Neural cell (in vitro differentiated cells): ENCODE results near the gene HDHD3. TPM values are rescaled to one million over a fixed set of nuclear protein-coding genes. Genes with fewer than 3 reads are reported as not detected.
"Not testable (repeated sequence)": the region's sequence is repeated elsewhere in the genome, so short reads cannot be mapped to it uniquely, and the experiment has no call there.

ENCODE experiments used
- H2AFZ ChIP-seq: fragments of 200-600, 300-800 bp; sonication (generic), shearing (Covaris generic); 2 replicates; pipeline ENCODE4 v1.6.0; 2014; ENCODE audit warnings: low read depth, mild to moderate bottlenecking, antibody characterized with exemption, low read length, moderate library complexity
- H3F3A ChIP-seq: fragments of 200-600 bp; shearing (Covaris generic); 2 replicates; pipeline ENCODE4 v1.6.1; 2016; ENCODE audit warnings: mild to moderate bottlenecking, moderate library complexity, mixed read lengths, antibody characterized with exemption, low read length; ENCODE audit not compliant: insufficient read depth, poor library complexity, severe bottlenecking
- H3K27ac ChIP-seq: fragments of 200-600, 300-800 bp; sonication (generic), shearing (Covaris generic); 2 replicates; pipeline ENCODE4 v1.5.1; 2014; ENCODE audit warnings: mild to moderate bottlenecking, low read length, moderate library complexity
- H3K27me3 ChIP-seq: fragments of 300-800, 200-600 bp; sonication (generic), shearing (Covaris generic); 2 replicates; pipeline ENCODE4 v1.6.0; 2014; ENCODE audit warnings: mild to moderate bottlenecking, low read depth, low read length, moderate library complexity; ENCODE audit not compliant: insufficient read depth
- H3K36me3 ChIP-seq: fragments of 300-800, 200-600 bp; sonication (generic), shearing (Covaris generic); 2 replicates; pipeline ENCODE4 v1.5.1; 2014; ENCODE audit warnings: mild to moderate bottlenecking, antibody characterized with exemption, low read length, moderate library complexity; ENCODE audit not compliant: insufficient read depth
- H3K4me2 ChIP-seq: fragments of 300-800, 200-600 bp; sonication (generic), shearing (Covaris generic); 2 replicates; pipeline ENCODE4 v1.6.0; 2014; ENCODE audit warnings: mild to moderate bottlenecking, low read length
- H3K4me3 ChIP-seq: fragments of 300-800, 200-600 bp; sonication (generic), shearing (Covaris generic); 2 replicates; pipeline ENCODE4 v1.5.1; 2014; ENCODE audit warnings: mild to moderate bottlenecking, low read length, moderate library complexity
- H3K79me2 ChIP-seq: fragments of 200-600 bp; shearing (Covaris generic); replicated peaks from 2 replicates; pipeline ENCODE4 v1.6.0; 2014; ENCODE audit warnings: mild to moderate bottlenecking, low read length, moderate library complexity; ENCODE audit not compliant: insufficient read depth
- H3K9ac ChIP-seq: fragments of 300-800, 200-600 bp; sonication (generic), shearing (Covaris generic); 2 replicates; pipeline ENCODE4 v1.6.1; 2016; ENCODE audit warnings: mild to moderate bottlenecking, low read length, mixed read lengths
- H3K9me2 ChIP-seq: fragments of 200-600 bp; shearing (Covaris generic); 2 replicates; pipeline ENCODE4 v1.6.1; 2016; ENCODE audit warnings: mild to moderate bottlenecking, low read length, mixed read lengths; ENCODE audit not compliant: insufficient read depth
- H3K9me3 ChIP-seq: fragments of 200-600, 300-800 bp; sonication (generic), shearing (Covaris generic); 2 replicates; pipeline ENCODE4 v1.6.1; 2016; ENCODE audit warnings: mild to moderate bottlenecking, mixed run types, low read length, moderate library complexity, mixed read lengths
- H4K20me1 ChIP-seq: fragments of 200-600 bp; shearing (Covaris generic); 2 replicates; pipeline ENCODE4 v1.6.1; 2016; ENCODE audit warnings: mild to moderate bottlenecking, mixed run types; ENCODE audit not compliant: insufficient read depth
- CTCF ChIP-seq: fragments of 450-650 bp; IDR thresholded peaks from 2 replicates; pipeline ENCODE4 v1.5.1; 2014; ENCODE audit warnings: antibody characterized with exemption, mild to moderate bottlenecking, moderate library complexity; ENCODE audit not compliant: poor library complexity, severe bottlenecking
- EP300 ChIP-seq: fragments of 450-650 bp; conservative IDR thresholded peaks from 2 replicates; pipeline ENCODE4 v1.6.1; 2014; ENCODE audit warnings: antibody characterized with exemption, mild to moderate bottlenecking, moderate library complexity; ENCODE audit not compliant: poor library complexity, severe bottlenecking
- EZH2 ChIP-seq: fragments of 200-600, 300-800 bp; shearing (Covaris generic), sonication (generic); IDR thresholded peaks from 2 replicates; pipeline ENCODE4 v1.6.1; 2014; ENCODE audit warnings: antibody characterized with exemption, low read length, borderline replicate concordance, mild to moderate bottlenecking; ENCODE audit not compliant: insufficient read depth, poor library complexity, severe bottlenecking
- MXI1 ChIP-seq: fragments of 450-650 bp; conservative IDR thresholded peaks from 2 replicates; pipeline ENCODE4 v1.6.1; 2014; ENCODE audit warnings: antibody characterized with exemption, mild to moderate bottlenecking; ENCODE audit not compliant: poor library complexity, severe bottlenecking
- POLR2AphosphoS5 ChIP-seq: IDR thresholded peaks from 2 replicates; pipeline ENCODE4 v1.6.1; 2012
- RAD21 ChIP-seq: fragments of 450-650 bp; conservative IDR thresholded peaks from 2 replicates; pipeline ENCODE4 v1.6.1; 2014; ENCODE audit warnings: antibody characterized with exemption, mild to moderate bottlenecking, moderate library complexity
- REST ChIP-seq: IDR thresholded peaks from 2 replicates; pipeline ENCODE4 v1.6.1; 2012; ENCODE audit warnings: borderline replicate concordance
- SMC3 ChIP-seq: fragments of 450-650 bp; conservative IDR thresholded peaks from 2 replicates; pipeline ENCODE4 v1.6.1; 2014; ENCODE audit warnings: antibody characterized with exemption, mild to moderate bottlenecking, moderate library complexity; ENCODE audit not compliant: poor library complexity
- TAF1 ChIP-seq: IDR thresholded peaks from 2 replicates; pipeline ENCODE4 v1.6.1; 2012; ENCODE audit warnings: low read depth
- polyA plus RNA-seq: library from polyadenylated mRNA; depleted of rRNA; stranded (reverse); fragments of >200 nt; gene quantifications from 2 replicates; pipeline ENCODE4 v1.2.3, GENCODE V29; 2014

The HDHD3 gene
- polyA plus RNA-seq, 1 donor from 2014 or later = 31.2 TPM

GRCh38 chr9:113380869-113381378 lies 4.1 kb upstream of the HDHD3 start:
- TF ChIP-seq TAF1 = no peak
- TF ChIP-seq REST = no peak
- TF ChIP-seq CTCF = no peak
- TF ChIP-seq POLR2AphosphoS5 = no peak
- TF ChIP-seq EZH2 = no peak
- no peak for TF ChIP-seq SMC3
- no peak for TF ChIP-seq RAD21
- no peak for TF ChIP-seq EP300
- no peak for TF ChIP-seq MXI1
- Histone ChIP-seq H3K36me3 (no peaks in the 10 kb centered on the region), H3K79me2 (no peaks in the 10 kb centered on the region), H3K9me2 (no peaks in the 10 kb centered on the region), H3F3A (no peaks in the 10 kb centered on the region), H3K9me3 (no peaks in the 10 kb centered on the region), H3K4me2 (no peak overlapping the region), H3K4me3 (no peak overlapping the region), H2AFZ (no peak overlapping the region), H3K9ac (no peak overlapping the region), H4K20me1 (no peaks in the 10 kb centered on the region), H3K27ac (no peak overlapping the region), H3K27me3 (no peaks in the 10 kb centered on the region)

GRCh38 chr9:113379829-113380210 lies 3.0 kb upstream of the HDHD3 start:
- not testable (repeated sequence) for H3K79me2 ChIP-seq, H3K36me3 ChIP-seq, H3K9me3 ChIP-seq, H4K20me1 ChIP-seq, H2AFZ ChIP-seq, H3K9ac ChIP-seq, H3K9me2 ChIP-seq, H3K4me2 ChIP-seq, H3K27me3 ChIP-seq, H3F3A ChIP-seq, H3K4me3 ChIP-seq, H3K27ac ChIP-seq

GRCh38 chr9:113379094-113379828 lies 2.5 kb upstream of the HDHD3 start:
- not testable (repeated sequence) for H2AFZ ChIP-seq, H3K79me2 ChIP-seq, H3K27ac ChIP-seq, H4K20me1 ChIP-seq, H3F3A ChIP-seq, H3K9ac ChIP-seq, H3K4me3 ChIP-seq, H3K9me2 ChIP-seq, H3K36me3 ChIP-seq, H3K9me3 ChIP-seq, H3K27me3 ChIP-seq, H3K4me2 ChIP-seq
